ENCODE results near the gene PRKCE.

- no peak for TF ChIP-seq CTCF (IDR thresholded peaks at IDR 0.05)
- TF ChIP-seq POLR2A (IDR thresholded peaks at IDR 0.05): no peak
Measured at GRCh38 chr2:45864121-45864520, 212.6 kb downstream of the PRKCE start.
